Smooth muscle cell of trachea (primary cell): ENCODE data around the gene SLCO3A1. TPM values are rescaled to one million over a fixed set of nuclear protein-coding genes. Genes with fewer than 3 reads are reported as not detected.

Source experiments
- total RNA-seq: library from RNA; depleted of rRNA; stranded (reverse); fragments of >200 nt; gene quantifications from 2 replicates; pipeline ENCODE4 v1.2.1, GENCODE V29; 2014

SLCO3A1 gene
- 4.1 and 8.8 TPM in 2 replicates for total RNA-seq

GRCh38 chr15:91853511-91853947 is at the start of gene SLCO3A1:
SLCO3A1 (plus strand) TSS chr15:91853708.

